Right cardiac atrium (tissue), 5 donors: ENCODE results near the gene XRCC3. TPM values are rescaled to one million over a fixed set of nuclear protein-coding genes. Genes with fewer than 3 reads are reported as not detected.

Experiments used
- ATAC-seq, 2 donors: fragments of 200-7000 bp; cut with Tn5 transposase; one replicate each; pipeline versions ENCODE4 v1.8.0 to v1.9.1; 2020; ENCODE audit warnings: moderate library complexity in 2 of 2, mild to moderate bottlenecking in 1 of 2
- DNase-seq, 3 donors: peaks; one replicate each; pipeline ENCODE4 v3.0.0-alpha.2; 2020
- H3K27ac ChIP-seq: one replicate; pipeline ENCODE4 v1.5.1; 2013; ENCODE audit warnings: mild to moderate bottlenecking, low read length, control low read depth, moderate library complexity
- H3K27me3 ChIP-seq: one replicate; pipeline ENCODE4 v1.6.1; 2013; ENCODE audit not compliant: control insufficient read depth, insufficient read depth
- H3K4me1 ChIP-seq: one replicate; pipeline ENCODE4 v1.6.1; 2013; ENCODE audit warnings: low read length; ENCODE audit not compliant: control insufficient read depth, insufficient read depth
- H3K4me3 ChIP-seq: one replicate; pipeline ENCODE4 v1.5.1; 2013; ENCODE audit warnings: low read length, control low read depth
- H3K9me3 ChIP-seq: one replicate; pipeline ENCODE4 v1.6.1; 2013; ENCODE audit warnings: low read length; ENCODE audit not compliant: control insufficient read depth
- WGBS: extraction: QIAGEN DNeasy Blood & Tissue Kit; methylation state at CpG from one replicate; pipeline ENCODE4 v1.1.7; 2013; 5-methylcytosine and 5-hydroxymethylcytosine counted together
- intact Hi-C, 4 donors: fragments of 100-400 bp; cut with DNase I; formaldehyde crosslinking; loops; one replicate each; pipeline versions ENCODE4 v1.11.0 to v1.14.0; 2022 to 2023
- polyA plus RNA-seq: library from polyadenylated mRNA; stranded (reverse); fragments of 200-250 nt; gene quantifications from one replicate; pipeline ENCODE4 v1.2.3, GENCODE V29; 2013
- total RNA-seq, 4 donors: library from RNA; stranded (reverse); fragmentation: NEBNext Ultra II Directional; extraction: Animal tissue kit (Norgen Biotek cat#: 25700); gene quantifications; one replicate each; pipeline ENCODE4 v1.2.1, GENCODE V29; 2021
- donor health status: healthy with polysubstance abuse.
- donor health status: DM: no; HTN: yes; CAD: no.
- donor health status: DM: no; HTN: no; CAD: no.
- donor health status: DM: no; HTN: yes; CAD: no; lungs with severe emphysema.
- donor health status: DM: yes; HTN: yes; CAD: no.

XRCC3 gene
- total and polyA plus RNA-seq, 5 donors = 2.1 to 5.6 (median 2.3) TPM

DNA sequence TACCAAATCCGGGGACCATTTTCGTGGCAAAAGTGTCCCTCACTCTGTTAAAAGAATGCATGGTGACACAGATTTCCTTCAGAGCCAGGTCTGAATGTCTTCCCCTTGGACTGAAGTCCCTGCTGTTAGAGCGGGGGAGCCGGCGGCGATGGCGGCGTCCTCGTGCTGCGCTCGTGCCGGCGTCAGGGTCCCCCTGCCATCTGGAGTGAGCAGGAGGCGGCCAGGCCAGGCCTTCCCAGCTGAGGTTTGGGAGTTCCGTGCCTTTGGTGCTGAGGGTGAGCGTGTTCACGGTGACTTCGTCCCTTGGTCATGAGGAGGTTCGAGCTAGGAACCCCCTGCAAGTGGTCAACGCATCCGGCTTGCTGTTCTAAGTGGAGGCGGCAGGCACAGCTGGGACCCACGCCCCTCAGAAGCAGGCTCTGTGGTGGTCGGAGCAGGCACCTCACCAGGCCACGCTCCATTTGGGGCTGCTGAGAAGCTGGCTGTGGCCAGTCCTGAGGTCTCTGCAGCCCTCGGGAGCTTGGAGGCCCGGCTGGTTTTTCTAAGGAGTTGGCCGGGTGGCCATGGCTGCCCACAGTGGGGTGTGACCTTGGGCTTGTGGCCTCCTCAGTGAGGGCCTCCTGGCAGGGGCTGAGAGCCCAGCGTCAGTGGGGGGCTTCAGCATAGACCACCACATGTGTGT is 9.9 kb upstream of the XRCC3 start:
- intact Hi-C loops = no loop called here
- 91% methylated on average over 29 of the region's 29 CpGs for WGBS
- ATAC-seq (no peak), DNase-seq (peak in 2 of 3 donors; percentile 52 to 53)
- H3K4me1 ChIP-seq = peaks cover 8% of the 10 kb centered on the region
- no peaks in the 10 kb centered on the region for H3K9me3 ChIP-seq
- H3K4me3 ChIP-seq = no peak overlapping the region
- no peak overlapping the region for H3K27ac ChIP-seq
- H3K27me3 ChIP-seq = no peaks in the 10 kb centered on the region

DNA sequence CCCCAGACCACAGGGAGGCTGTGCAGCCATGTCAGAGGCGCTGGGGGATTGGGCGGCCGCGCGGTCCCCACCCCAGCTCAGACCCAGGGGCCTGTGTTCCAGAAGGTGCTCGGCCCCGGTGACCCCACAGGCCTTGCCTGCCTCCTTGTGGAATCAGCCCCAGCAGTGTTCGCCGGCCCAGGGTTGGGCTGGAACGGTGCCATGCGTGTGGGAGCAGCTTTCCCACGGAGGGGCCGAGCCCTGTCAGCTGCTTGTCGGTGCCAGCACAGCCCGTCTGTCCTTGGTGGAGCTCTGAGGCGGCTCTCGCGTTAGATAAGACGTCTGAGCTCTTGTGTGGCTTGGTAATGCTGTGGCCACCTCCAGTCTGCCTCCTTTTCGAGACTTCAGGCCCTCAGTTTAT is 8.9 kb upstream of the XRCC3 start:
- H3K27ac ChIP-seq = peak overlapping the region; percentile 8
- H3K4me3 ChIP-seq = no peak overlapping the region
- ATAC-seq (peak; percentile 74 to 82), DNase-seq (peak; percentile 90 to 95 (median 95))
- H3K4me1 ChIP-seq = peaks cover 8% of the 10 kb centered on the region
- no peaks in the 10 kb centered on the region for H3K27me3 ChIP-seq
- WGBS = 27% methylated on average over 20 of the region's 20 CpGs
- intact Hi-C loops = no loop called here
- H3K9me3 ChIP-seq = no peaks in the 10 kb centered on the region

- H3K4me1 ChIP-seq = peaks cover 10% of the 10 kb centered on the region
- ATAC-seq = peak in 1 of 2 donors; percentile 2
- peak overlapping the region; percentile 1 for H3K27ac ChIP-seq
- intact Hi-C loops = no loop called here
- DNase-seq = peak in 2 of 3 donors; percentile 53 to 54
- no peak overlapping the region for H3K4me3 ChIP-seq
- no peaks in the 10 kb centered on the region for H3K9me3 ChIP-seq
- no peaks in the 10 kb centered on the region for H3K27me3 ChIP-seq
- WGBS = 82% methylated on average over 7 of the region's 7 CpGs
These were observed 8.5 kb upstream of the XRCC3 start for GRCh38 chr14:103723748-103724081.

GRCh38 chr14:103721334-103722120 is 6.3 kb upstream of the XRCC3 start:
- no peak overlapping the region for H3K4me3 ChIP-seq
- intact Hi-C loops = no loop called here
- peaks cover 12% of the 10 kb centered on the region for H3K4me1 ChIP-seq
- H3K9me3 ChIP-seq = no peaks in the 10 kb centered on the region
- ATAC-seq = no peak
- no peak overlapping the region for H3K27ac ChIP-seq
- H3K27me3 ChIP-seq = no peaks in the 10 kb centered on the region
- peak in 2 of 3 donors; percentile 19 to 42 for DNase-seq
- WGBS = 83% methylated on average over 26 of the region's 26 CpGs

DNA sequence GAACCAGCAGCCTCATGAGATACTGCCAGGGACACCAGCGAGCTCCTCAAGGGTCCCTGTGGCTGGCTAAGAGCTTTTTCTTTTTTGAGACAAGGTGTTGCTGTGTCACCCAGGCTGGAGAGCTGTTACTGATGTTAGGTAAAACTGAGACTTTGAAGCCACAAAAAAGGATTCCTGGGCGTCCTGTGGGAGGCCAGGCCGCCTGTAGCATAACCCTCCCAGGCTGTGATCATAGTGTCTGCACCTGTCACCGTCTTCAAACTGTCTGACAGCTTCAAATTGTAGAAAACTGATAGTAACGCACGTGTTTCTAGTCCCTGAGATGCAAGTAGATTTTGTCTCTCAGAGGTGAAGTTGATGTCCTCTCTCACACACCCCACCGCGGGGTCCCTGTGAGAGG is 4.5 kb upstream of the XRCC3 start:
- no peak overlapping the region for H3K27ac ChIP-seq
- H3K4me1 ChIP-seq = peaks cover 12% of the 10 kb centered on the region
- no peak overlapping the region for H3K4me3 ChIP-seq
- intact Hi-C loops = no loop called here
- no peaks in the 10 kb centered on the region for H3K9me3 ChIP-seq
- no peak for ATAC-seq
- 83% methylated on average over 8 of the region's 8 CpGs for WGBS
- DNase-seq = no peak
- H3K27me3 ChIP-seq = no peaks in the 10 kb centered on the region

DNA sequence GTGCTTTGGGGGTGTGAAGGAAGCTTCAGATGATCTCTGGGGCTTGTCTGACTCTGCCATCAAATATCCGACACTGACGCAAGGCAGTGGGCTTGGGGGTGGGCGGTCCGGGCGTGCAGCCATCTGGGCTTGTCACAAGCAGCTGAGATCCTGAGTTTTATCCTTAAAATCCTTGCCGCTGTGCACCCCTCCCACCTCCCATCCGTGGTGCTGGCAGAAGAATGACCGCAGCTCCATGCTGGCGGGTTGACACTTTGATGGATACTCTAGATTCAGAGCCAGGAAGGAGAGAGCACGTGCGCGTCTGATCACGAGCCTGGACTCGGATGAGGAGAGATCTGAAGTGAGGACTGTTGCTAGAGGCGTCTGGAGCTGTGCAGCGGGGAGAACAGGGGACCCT is 3.3 kb upstream of the XRCC3 start:
- Histone ChIP-seq H3K4me1 (peaks cover 9% of the 10 kb centered on the region), H3K27me3 (no peaks in the 10 kb centered on the region), H3K9me3 (no peaks in the 10 kb centered on the region), H3K27ac (no peak overlapping the region), H3K4me3 (no peak overlapping the region)
- intact Hi-C loops = no loop called here
- ATAC-seq (no peak), DNase-seq (peak in 1 of 3 donors; percentile 70)
- 52% methylated on average over 16 of the region's 16 CpGs for WGBS

DNA sequence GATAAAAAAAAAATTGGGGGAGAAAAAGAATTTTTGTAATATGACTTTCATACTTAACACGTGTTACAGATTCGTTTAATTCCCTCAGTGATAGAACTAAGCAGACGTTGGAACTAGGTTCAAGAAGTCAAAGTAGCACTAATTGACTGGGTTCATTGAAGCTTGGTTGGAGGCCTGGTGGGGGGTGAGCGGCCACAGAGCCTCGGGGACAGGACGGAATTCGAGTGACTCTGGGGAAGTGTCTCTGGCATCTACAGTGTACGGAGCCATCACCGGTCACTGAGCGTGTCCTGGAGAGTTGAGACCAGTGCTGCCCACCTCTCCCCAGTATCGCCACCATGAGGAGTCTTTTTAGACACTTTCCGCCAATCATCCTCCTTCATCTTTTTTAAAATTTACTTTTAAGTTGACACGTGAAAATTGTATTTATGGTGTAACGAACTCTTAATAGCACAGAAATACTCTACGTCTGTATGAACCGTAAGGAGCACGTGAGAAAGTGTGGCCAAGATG is 1.7 kb upstream of the XRCC3 start:
- Histone ChIP-seq H3K27ac (no peak overlapping the region), H3K9me3 (no peaks in the 10 kb centered on the region), H3K4me3 (peak overlapping the region; percentile 96), H3K4me1 (peaks cover 9% of the 10 kb centered on the region), H3K27me3 (no peaks in the 10 kb centered on the region)
- DNase-seq (peak in 1 of 3 donors; percentile 55), ATAC-seq (no peak)
- intact Hi-C loops = no loop called here
- WGBS = 75% methylated on average over 17 of the region's 17 CpGs

DNA sequence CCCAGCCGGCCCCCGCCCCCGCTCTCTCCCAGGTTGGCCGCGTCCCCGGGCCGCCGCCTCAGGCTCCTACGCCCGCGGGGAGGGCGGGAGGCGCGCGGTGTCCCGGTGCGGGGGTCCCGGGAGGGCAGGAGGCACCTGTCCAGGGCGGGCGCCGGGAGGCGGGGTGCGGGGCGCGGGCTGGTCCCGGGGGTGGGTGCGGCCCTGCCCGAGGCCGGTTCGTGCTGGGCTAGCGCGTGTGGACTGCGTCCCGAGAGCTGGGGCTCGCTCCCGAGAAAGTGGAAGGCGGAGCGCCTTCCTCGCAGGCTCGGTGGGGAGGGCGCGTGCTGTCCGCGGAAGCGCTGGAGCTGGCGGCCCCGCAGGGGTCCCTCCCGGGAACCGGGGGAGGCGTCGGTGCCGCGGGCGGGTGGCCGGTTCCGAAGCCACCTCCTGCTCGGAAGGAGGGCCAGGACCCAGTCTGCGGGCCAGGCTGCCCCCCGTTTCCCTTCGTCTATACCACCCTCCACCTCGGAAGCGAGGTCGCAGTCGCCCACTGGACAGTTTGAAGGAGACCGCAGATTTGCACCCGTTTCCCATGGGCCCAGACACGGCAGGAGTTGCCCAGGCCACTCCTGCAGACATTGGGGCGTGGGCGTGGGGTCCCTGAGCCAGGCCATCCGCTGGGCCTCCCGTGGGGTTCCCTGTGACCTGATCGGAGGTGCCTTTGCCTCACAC is 995 bp upstream of the XRCC3 start:
- DNase-seq = peak; percentile 53 to 83 (median 79)
- H3K4me3 ChIP-seq = peak overlapping the region; percentile 96
- H3K9me3 ChIP-seq = no peaks in the 10 kb centered on the region
- intact Hi-C loops = no loop called here
- H3K4me1 ChIP-seq = peaks cover 10% of the 10 kb centered on the region
- no peak overlapping the region for H3K27ac ChIP-seq
- WGBS = 3% methylated on average over 72 of the region's 72 CpGs
- no peaks in the 10 kb centered on the region for H3K27me3 ChIP-seq
- peak in 1 of 2 donors; percentile 0 for ATAC-seq

- WGBS = 66% methylated on average over 16 of the region's 16 CpGs
- Histone ChIP-seq H3K27ac (no peak overlapping the region), H3K4me1 (peaks cover 10% of the 10 kb centered on the region), H3K4me3 (no peak overlapping the region), H3K9me3 (no peaks in the 10 kb centered on the region), H3K27me3 (no peaks in the 10 kb centered on the region)
- intact Hi-C loops = no loop called here
- ATAC-seq (no peak), DNase-seq (no peak)
These were observed 1.1 kb downstream of the XRCC3 start for GRCh38 chr14:103714063-103714724.

GRCh38 chr14:103713304-103714062 is 1.8 kb downstream of the XRCC3 start:
- H3K4me1 ChIP-seq = peaks cover 8% of the 10 kb centered on the region
- intact Hi-C loops = no loop called here
- no peak for ATAC-seq
- H3K4me3 ChIP-seq = no peak overlapping the region
- peak in 1 of 3 donors; percentile 33 for DNase-seq
- no peaks in the 10 kb centered on the region for H3K27me3 ChIP-seq
- no peak overlapping the region for H3K27ac ChIP-seq
- WGBS = 75% methylated on average over 18 of the region's 18 CpGs
- no peaks in the 10 kb centered on the region for H3K9me3 ChIP-seq
